H1 (cell line): Measurements from ENCODE around the gene TCF7L2. TPM values are rescaled to one million over a fixed set of nuclear protein-coding genes. Genes with fewer than 3 reads are reported as not detected.
A peak's percentile ranks its signal among the peaks of the same experiment; 100 is the strongest.

Experiments used
- CTCF ChIA-PET: fragments of 300-600 bp; sonication (Branson Sonifier 250); formaldehyde crosslinking; loops from one replicate; lab custom pipeline; 2021; ENCODE audit not compliant: partially characterized antibody; lab: Charles Lee
- POLR2A ChIA-PET: fragments of 300-600 bp; sonication (Branson Sonifier 250); formaldehyde crosslinking; loops from one replicate; lab custom pipeline; 2021; ENCODE audit warnings: inconsistent platforms; ENCODE audit not compliant: partially characterized antibody; lab: Charles Lee
- DNase-seq, 2 experiments: peaks; one replicate each; pipeline versions ENCODE4 v3.0.0 to v3.0.0-alpha.2; 2010 to 2022; ENCODE audit warnings: low spot score in 2 of 2, low read depth in 1 of 2, mixed read lengths in 1 of 2
- FAIRE-seq: peaks from 2 replicates; lab custom pipeline; 2011; peaks lifted over from hg19 to GRCh38; lab: Jason Lieb, UNC
- H2AFZ ChIP-seq: 2 replicates; pipeline ENCODE4 v1.8.1; 2012; ENCODE audit warnings: low read length, inconsistent platforms
- H2AK5ac ChIP-seq: 2 replicates; pipeline ENCODE4 v1.6.1; 2013; ENCODE audit warnings: low read depth, low read length
- H2BK120ac ChIP-seq: replicated peaks from 2 replicates; pipeline ENCODE3; 2013; ENCODE audit warnings: low read depth, low read length, inconsistent platforms
- H2BK12ac ChIP-seq: 2 replicates; pipeline ENCODE4 v1.6.1; 2013; ENCODE audit warnings: low read depth, low read length
- H2BK15ac ChIP-seq: 2 replicates; pipeline ENCODE4 v1.6.1; 2013; ENCODE audit warnings: low read length
- H2BK20ac ChIP-seq: 2 replicates; pipeline ENCODE4 v1.6.1; 2013; ENCODE audit warnings: low read length
- H2BK5ac ChIP-seq: 2 replicates; pipeline ENCODE4 v1.6.1; 2013; ENCODE audit warnings: low read depth, low read length
- H3K14ac ChIP-seq: 2 replicates; pipeline ENCODE4 v1.6.1; 2013; ENCODE audit warnings: inconsistent platforms; ENCODE audit not compliant: insufficient read length
- H3K18ac ChIP-seq: 2 replicates; pipeline ENCODE4 v1.6.1; 2013; ENCODE audit warnings: low read length; ENCODE audit errors: extremely low read depth
- H3K23ac ChIP-seq: 2 replicates; pipeline ENCODE4 v1.6.1; 2013; ENCODE audit warnings: inconsistent platforms; ENCODE audit not compliant: insufficient read length
- H3K23me2 ChIP-seq: 2 replicates; pipeline ENCODE4 v1.6.1; 2013; ENCODE audit warnings: low read depth, low read length
- H3K27ac ChIP-seq: 2 replicates; pipeline ENCODE4 v1.6.1; 2011; ENCODE audit warnings: low read depth, low read length, inconsistent platforms
- H3K27me3 ChIP-seq, 4 experiments: replicated peaks in 1 of 4; 1 replicate in 1 of 4; 2 replicates in 3 of 4; pipeline versions ENCODE4 v1.6.1 to v1.8.1; 2011 to 2013; ENCODE audit warnings: low read length in 3 of 4, mild to moderate bottlenecking in 3 of 4, inconsistent platforms in 2 of 4, mixed read lengths in 2 of 4, moderate library complexity in 1 of 4; ENCODE audit not compliant: control insufficient read depth in 3 of 4, insufficient read depth in 3 of 4; ENCODE audit errors: extremely low read depth in 1 of 4
- H3K36me3 ChIP-seq, 4 experiments: 2 replicates each; pipeline versions ENCODE4 v1.6.1 to v1.8.1; 2011 to 2013; ENCODE audit warnings: mild to moderate bottlenecking in 4 of 4, low read length in 3 of 4, moderate library complexity in 2 of 4, control low read depth in 1 of 4, inconsistent platforms in 1 of 4; ENCODE audit not compliant: insufficient read depth in 4 of 4, control insufficient read depth in 2 of 4
- H3K4ac ChIP-seq: replicated peaks from 2 replicates; pipeline ENCODE3; 2013; ENCODE audit warnings: low read length, low read depth, mixed read lengths, inconsistent platforms; ENCODE audit not compliant: insufficient read length
- H3K4me1 ChIP-seq, 4 experiments: replicated peaks in 1 of 4; 1 replicate in 1 of 4; 2 replicates in 3 of 4; pipeline versions ENCODE4 v1.6.1 to v1.8.1; 2011 to 2013; ENCODE audit warnings: low read length in 3 of 4, inconsistent platforms in 2 of 4, mixed read lengths in 1 of 4; ENCODE audit not compliant: insufficient read depth in 4 of 4, control insufficient read depth in 3 of 4
- H3K4me2 ChIP-seq, 2 experiments: 2 replicates each; pipeline versions ENCODE4 v1.6.1 to v1.8.1; 2011 to 2013; ENCODE audit warnings: low read depth in 2 of 2, low read length in 2 of 2, control low read depth in 1 of 2, inconsistent platforms in 1 of 2, mild to moderate bottlenecking in 1 of 2; ENCODE audit not compliant: insufficient read depth in 1 of 2
- H3K4me3 ChIP-seq, 4 experiments: fragments of 200-600, 300-600 bp in 1 of 4; sonication (generic), shearing (Covaris generic), sonication (Bioruptor Twin) in 1 of 4; 2 replicates each; pipeline versions ENCODE4 v1.5.1 to v1.8.1; 2011 to 2016; ENCODE audit warnings: low read length in 4 of 4, low read depth in 3 of 4, control low read depth in 2 of 4, inconsistent platforms in 2 of 4, mild to moderate bottlenecking in 2 of 4, mixed read lengths in 1 of 4, moderate library complexity in 1 of 4; ENCODE audit not compliant: insufficient read depth in 2 of 4; ENCODE audit errors: extremely low read depth in 1 of 4
- H3K56ac ChIP-seq: replicated peaks from 2 replicates; pipeline ENCODE3; 2013; ENCODE audit warnings: low read depth, mild to moderate bottlenecking, mixed read lengths, low read length, inconsistent platforms; ENCODE audit not compliant: insufficient read length
- H3K79me1 ChIP-seq: 2 replicates; pipeline ENCODE4 v1.6.1; 2013; ENCODE audit warnings: low read depth, low read length, control low read depth
- H3K79me2 ChIP-seq, 2 experiments: 2 replicates each; pipeline versions ENCODE4 v1.6.1 to v1.8.1; 2012 to 2013; ENCODE audit warnings: low read length in 2 of 2, mild to moderate bottlenecking in 2 of 2, inconsistent platforms in 1 of 2; ENCODE audit not compliant: insufficient read depth in 2 of 2, control insufficient read depth in 1 of 2
- H3K9ac ChIP-seq, 4 experiments: replicated peaks in 1 of 4; 1 replicate in 1 of 4; 2 replicates in 3 of 4; pipeline versions ENCODE4 v1.6.1 to v1.8.1; 2011 to 2013; ENCODE audit warnings: low read depth in 3 of 4, low read length in 3 of 4, control low read depth in 2 of 4, mild to moderate bottlenecking in 2 of 4, moderate library complexity in 2 of 4, inconsistent platforms in 1 of 4; ENCODE audit errors: extremely low read depth in 1 of 4
- H3K9me3 ChIP-seq, 2 experiments: 2 replicates each; pipeline versions ENCODE4 v1.6.1 to v1.8.1; 2012 to 2013; ENCODE audit warnings: mild to moderate bottlenecking in 2 of 2, moderate library complexity in 2 of 2, control low read depth in 1 of 2, inconsistent platforms in 1 of 2, low read depth in 1 of 2, low read length in 1 of 2, mixed read lengths in 1 of 2; ENCODE audit not compliant: insufficient read depth in 2 of 2
- H4K20me1 ChIP-seq, 2 experiments: replicated peaks in 1 of 2; 2 replicates each; pipeline versions ENCODE3 to v1.8.1; 2011 to 2013; ENCODE audit warnings: inconsistent platforms in 2 of 2, low read length in 2 of 2, mild to moderate bottlenecking in 1 of 2; ENCODE audit not compliant: insufficient read depth in 2 of 2, control insufficient read depth in 1 of 2
- H4K5ac ChIP-seq: 2 replicates; pipeline ENCODE4 v1.6.1; 2013; ENCODE audit warnings: low read length, low read depth, mixed read lengths, inconsistent platforms; ENCODE audit not compliant: insufficient read length
- H4K8ac ChIP-seq: 2 replicates; pipeline ENCODE4 v1.8.0; 2013; ENCODE audit warnings: mild to moderate bottlenecking, moderate library complexity, low read length, inconsistent platforms; ENCODE audit not compliant: insufficient read depth; ENCODE audit errors: extremely low read depth
- H4K91ac ChIP-seq: replicated peaks from 2 replicates; pipeline ENCODE3; 2013; ENCODE audit warnings: low read length, mixed read lengths, inconsistent platforms; ENCODE audit not compliant: insufficient read length
- CBX5 ChIP-seq: fragments of 300-800, 300-1000 bp; sonication (generic); IDR thresholded peaks from 2 replicates; pipeline ENCODE4 v1.7.1; 2016; ENCODE audit warnings: antibody characterized with exemption, low read length, low read depth
- HDAC6 ChIP-seq: IDR thresholded peaks from one replicate; pipeline ENCODE4 v1.7.1; 2012; ENCODE audit warnings: low read depth, mild to moderate bottlenecking, inconsistent platforms, low read length, moderate library complexity
- SIN3A ChIP-seq, 2 experiments: IDR thresholded peaks in 1 of 2; conservative IDR thresholded peaks in 1 of 2; 2 replicates each; pipeline ENCODE4 v1.6.1; 2011 to 2012; ENCODE audit warnings: low read length in 2 of 2, improper control_type of control experiment in 1 of 2, low read depth in 1 of 2, mild to moderate bottlenecking in 1 of 2
- SIX5 ChIP-seq: IDR thresholded peaks from 2 replicates; pipeline ENCODE4 v1.6.1; 2011; ENCODE audit warnings: mild to moderate bottlenecking, low read depth, low read length
- YY1 ChIP-seq: IDR thresholded peaks from 2 replicates; pipeline ENCODE4 v1.6.1; 2011; ENCODE audit warnings: low read depth, mild to moderate bottlenecking, low read length
- WGBS, 2 experiments: shearing (Covaris generic) in 1 of 2; methylation state at CpG; one replicate each; pipeline versions ENCODE4 v1.1.6 to v1.1.7; 2013 to 2015; ENCODE audit warnings: low lambda C conversion rate in 2 of 2, mixed read lengths in 2 of 2, inconsistent platforms in 1 of 2, low coverage in 1 of 2, missing lambda C conversion rate in 1 of 2; ENCODE audit not compliant: insufficient replicate concordance in 2 of 2, insufficient coverage in 1 of 2, insufficient read length in 1 of 2; ENCODE audit errors: extremely low coverage in 1 of 2, missing lambda C conversion rate in 1 of 2; 5-methylcytosine and 5-hydroxymethylcytosine counted together
- polyA plus RNA-seq, 7 experiments: library from polyadenylated mRNA; depleted of rRNA in 3 of 7; stranded (reverse) in 5 of 7; unstranded in 2 of 7; fragments of >200 nt in 5 of 7; fragments of 200-250 nt in 2 of 7; gene quantifications; 1 replicate in 5 of 7; 2 replicates in 1 of 7; 4 replicates in 1 of 7; pipeline versions ENCODE4 v1.2.1 to v1.2.3, GENCODE V29; 2011 to 2013; ENCODE audit warnings: missing spikeins in 2 of 7, mixed read lengths in 2 of 7
- total RNA-seq: library from RNA; stranded (reverse); fragmentation: NEBNext Ultra II Directional; extraction: Animal tissue kit (Norgen Biotek cat#: 25700); gene quantifications from 2 replicates; pipeline ENCODE4 v1.2.1, GENCODE V29; 2021
- TF ChIP-seq, protein P1 (sequence below): IDR thresholded peaks from 2 replicates; pipeline ENCODE4 v1.6.1; 2012; ENCODE audit warnings: low read length, inconsistent platforms
- TF ChIP-seq, protein P2 (sequence below): IDR thresholded peaks from 2 replicates; pipeline ENCODE4 v1.6.1; 2011; ENCODE audit warnings: low read depth, mild to moderate bottlenecking, low read length; ENCODE audit not compliant: insufficient read depth

TCF7L2 gene
- total and polyA plus RNA-seq, 2 of the 8 experiments (the other 6 are each of a cell fraction or from before 2014, with no cell fraction given) = 33.9 to 67.3 TPM

DNA sequence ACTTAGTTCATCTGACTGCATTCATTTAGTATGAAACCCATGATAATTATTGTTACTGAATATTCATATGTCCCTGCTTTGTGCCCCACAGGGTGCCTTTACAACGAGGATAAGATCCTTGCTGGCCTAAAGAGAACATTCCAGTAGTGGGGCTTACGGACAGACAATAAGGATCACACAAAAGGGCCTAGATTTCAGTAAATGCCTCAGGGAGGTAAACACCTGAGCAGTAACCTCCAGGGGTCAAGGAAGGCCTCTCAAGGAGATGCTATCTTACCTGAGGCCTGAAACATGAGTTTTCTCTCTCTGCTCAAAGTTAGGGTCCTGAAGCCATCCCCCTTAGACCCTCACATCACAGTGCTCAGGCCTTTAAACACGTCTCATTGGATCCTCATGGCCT, 228.7 kb downstream of the TCF7L2 start:
- H3K23ac ChIP-seq = no peak overlapping the region
- no peak overlapping the region for H4K91ac ChIP-seq
- H3K4me2 ChIP-seq = no peak overlapping the region
- H3K36me3 ChIP-seq = no peaks in the 10 kb centered on the region
- H2AFZ ChIP-seq = no peak overlapping the region
- TF ChIP-seq, protein P1, sequence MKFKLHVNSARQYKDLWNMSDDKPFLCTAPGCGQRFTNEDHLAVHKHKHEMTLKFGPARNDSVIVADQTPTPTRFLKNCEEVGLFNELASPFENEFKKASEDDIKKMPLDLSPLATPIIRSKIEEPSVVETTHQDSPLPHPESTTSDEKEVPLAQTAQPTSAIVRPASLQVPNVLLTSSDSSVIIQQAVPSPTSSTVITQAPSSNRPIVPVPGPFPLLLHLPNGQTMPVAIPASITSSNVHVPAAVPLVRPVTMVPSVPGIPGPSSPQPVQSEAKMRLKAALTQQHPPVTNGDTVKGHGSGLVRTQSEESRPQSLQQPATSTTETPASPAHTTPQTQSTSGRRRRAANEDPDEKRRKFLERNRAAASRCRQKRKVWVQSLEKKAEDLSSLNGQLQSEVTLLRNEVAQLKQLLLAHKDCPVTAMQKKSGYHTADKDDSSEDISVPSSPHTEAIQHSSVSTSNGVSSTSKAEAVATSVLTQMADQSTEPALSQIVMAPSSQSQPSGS = no peak
- TF ChIP-seq SIX5 (no peak), CBX5 (no peak), HDAC6 (no peak), YY1 (no peak), SIN3A (conservative IDR thresholded peaks at IDR 0.05 in 1 of 2, IDR thresholded peaks at IDR 0.05 in 1 of 2; ENCODE audit: low read depth in 1 of 2, low read length in 2 of 2) (no peak)
- TF ChIP-seq, protein P2, sequence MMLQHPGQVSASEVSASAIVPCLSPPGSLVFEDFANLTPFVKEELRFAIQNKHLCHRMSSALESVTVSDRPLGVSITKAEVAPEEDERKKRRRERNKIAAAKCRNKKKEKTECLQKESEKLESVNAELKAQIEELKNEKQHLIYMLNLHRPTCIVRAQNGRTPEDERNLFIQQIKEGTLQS = no peak
- no peaks in the 10 kb centered on the region for H3K79me2 ChIP-seq
- no peak overlapping the region for H3K27ac ChIP-seq
- no peaks in the 10 kb centered on the region for H3K79me1 ChIP-seq
- DNase-seq = peak in 1 of 2 experiments; percentile 38
- no peak overlapping the region for H2BK120ac ChIP-seq
- no peak overlapping the region for H2BK20ac ChIP-seq
- H2BK12ac ChIP-seq = no peak overlapping the region
- H3K14ac ChIP-seq = no peak overlapping the region
- ChIA-PET CTCF (interaction anchor here (0.8 to 2.4 kb wide), 2 partner anchors 10 to 123 kb away, joined by 3 to 5 read pairs; no protein-coding TSS in a partner anchor), POLR2A (no interaction called here)
- no peaks in the 10 kb centered on the region; a peak in 1 of 7 replicates for H3K27me3 ChIP-seq
- no peak overlapping the region for H3K18ac ChIP-seq
- no peak overlapping the region for H2BK15ac ChIP-seq
- 66% methylated on average over 3 of the region's 3 CpGs; no CpG with 5 or more reads in 1 of the 2 experiments for WGBS, 2 experiments
- H3K9ac ChIP-seq = no peak overlapping the region
- no peaks in the 10 kb centered on the region for H4K20me1 ChIP-seq
- H3K9me3 ChIP-seq = no peaks in the 10 kb centered on the region
- H3K4me1 ChIP-seq = peaks cover 2 to 8% (median 4%) of the 10 kb centered on the region in 4 experiments; a peak in 6 of 7 replicates
- no peak overlapping the region for H4K5ac ChIP-seq
- H3K4ac ChIP-seq = no peak overlapping the region
- no peak overlapping the region for H2BK5ac ChIP-seq
- no peak for FAIRE-seq
- H2AK5ac ChIP-seq = no peak overlapping the region
- H3K4me3 ChIP-seq = no peak overlapping the region
- H3K56ac ChIP-seq = no peak overlapping the region
- no peak overlapping the region for H4K8ac ChIP-seq
- H3K23me2 ChIP-seq = no peaks in the 10 kb centered on the region
